ENCODE results near the gene EFHD1. TPM values are rescaled to one million over a fixed set of nuclear protein-coding genes. Genes with fewer than 3 reads are reported as not detected.

EFHD1 gene
- total and polyA plus RNA-seq, 2 of the 13 experiments (the other 11 are each of a cell fraction or from before 2014, with no cell fraction given): 0.09 TPM; not detected in 1

DNA sequence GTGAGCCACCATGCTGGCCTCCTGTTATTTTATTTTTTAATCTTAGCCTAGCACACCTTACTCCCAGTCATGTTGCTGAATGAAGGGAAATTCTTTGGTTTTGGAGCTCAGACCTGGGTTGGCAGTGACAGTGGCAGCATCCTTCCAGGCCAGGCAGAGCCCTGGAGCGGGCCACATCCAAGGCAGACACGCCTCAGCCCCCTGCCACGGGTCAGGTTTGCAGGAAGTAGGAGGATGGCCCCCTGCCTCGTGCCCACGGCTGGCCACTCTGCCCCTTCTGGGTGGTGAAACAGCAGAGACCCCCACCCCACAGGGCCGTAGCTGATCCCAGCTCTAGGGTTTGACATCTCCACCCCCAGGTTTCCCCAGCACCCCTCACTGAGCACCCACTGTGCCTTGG is 11.7 kb downstream of the EFHD1 start:
- Histone ChIP-seq H3K27ac (ENCODE audit: extremely low read length, insufficient read depth, low read length) (no peak overlapping the region), H3K9ac (ENCODE audit: insufficient read depth, low read depth, low read length) (no peak overlapping the region), H3K27me3 (ENCODE audit: control insufficient read depth in 1 of 2, insufficient read depth in 2 of 2, low read length in 2 of 2) (no peaks in the 10 kb centered on the region; a peak in 1 of 5 replicates), H2AFZ (ENCODE audit: low read length) (no peak overlapping the region), H4K20me1 (ENCODE audit: insufficient read depth, low read length) (no peaks in the 10 kb centered on the region), H3K4me1 (ENCODE audit: insufficient read depth, low read length) (no peaks in the 10 kb centered on the region), H3K36me3 (replicated peaks in 1 of 2; ENCODE audit: control insufficient read depth in 1 of 2, insufficient read depth in 2 of 2, low read length in 2 of 2) (no peaks in the 10 kb centered on the region), H3K4me2 (ENCODE audit: low read depth, low read length) (no peak overlapping the region), H3K79me2 (ENCODE audit: insufficient read depth, low read length) (no peaks in the 10 kb centered on the region), H3K9me3 (ENCODE audit: low read length) (no peaks in the 10 kb centered on the region), H3K4me3 (replicated peaks in 1 of 3; ENCODE audit: insufficient read depth in 1 of 3, low read depth in 2 of 3, low read length in 3 of 3) (no peak overlapping the region)
- BruUV-seq (replicated peaks): no TSS peak
- ChIA-PET CTCF (ENCODE audit: low intra/inter-chr PET ratio, low total read pairs) (no interaction called here), POLR2A (no interaction called here)
- in situ Hi-C loops (cut with HindIII; ENCODE audit: extremely low pct_ligation_motif_present, low pct_unique_long_range_greater_than_20kb): no loop called here
- no peak for FAIRE-seq
- 77% methylated on average over 6 of the region's 6 CpGs for WGBS (ENCODE audit: low lambda C conversion rate)
- intact Hi-C loops (cut with micrococcal nuclease; ENCODE audit: unreplicated experiment): no loop called here
- no peak for ATAC-seq
- TF ChIP-seq LCORL (IDR thresholded peaks at IDR 0.05) (no peak), LCORL (CRISPR knock-in tag; IDR thresholded peaks at IDR 0.05) (no peak), ZMAT3 (CRISPR knock-in tag; conservative IDR thresholded peaks at IDR 0.05) (no peak), MAFF (IDR thresholded peaks at IDR 0.05; ENCODE audit: low read depth, low read length) (no peak), PRMT3 (CRISPR knock-in tag; IDR thresholded peaks at IDR 0.05; ENCODE audit: borderline replicate concordance, low read depth) (no peak), SCMH1 (CRISPR knock-in tag; IDR thresholded peaks at IDR 0.05; ENCODE audit: borderline replicate concordance) (no peak)
- TF ChIP-seq, protein P1, sequence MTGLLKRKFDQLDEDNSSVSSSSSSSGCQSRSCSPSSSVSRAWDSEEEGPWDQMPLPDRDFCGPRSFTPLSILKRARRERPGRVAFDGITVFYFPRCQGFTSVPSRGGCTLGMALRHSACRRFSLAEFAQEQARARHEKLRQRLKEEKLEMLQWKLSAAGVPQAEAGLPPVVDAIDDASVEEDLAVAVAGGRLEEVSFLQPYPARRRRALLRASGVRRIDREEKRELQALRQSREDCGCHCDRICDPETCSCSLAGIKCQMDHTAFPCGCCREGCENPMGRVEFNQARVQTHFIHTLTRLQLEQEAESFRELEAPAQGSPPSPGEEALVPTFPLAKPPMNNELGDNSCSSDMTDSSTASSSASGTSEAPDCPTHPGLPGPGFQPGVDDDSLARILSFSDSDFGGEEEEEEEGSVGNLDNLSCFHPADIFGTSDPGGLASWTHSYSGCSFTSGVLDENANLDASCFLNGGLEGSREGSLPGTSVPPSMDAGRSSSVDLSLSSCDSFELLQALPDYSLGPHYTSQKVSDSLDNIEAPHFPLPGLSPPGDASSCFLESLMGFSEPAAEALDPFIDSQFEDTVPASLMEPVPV (CRISPR knock-in tag; IDR thresholded peaks at IDR 0.05): no peak
- TF ChIP-seq, protein P2, sequence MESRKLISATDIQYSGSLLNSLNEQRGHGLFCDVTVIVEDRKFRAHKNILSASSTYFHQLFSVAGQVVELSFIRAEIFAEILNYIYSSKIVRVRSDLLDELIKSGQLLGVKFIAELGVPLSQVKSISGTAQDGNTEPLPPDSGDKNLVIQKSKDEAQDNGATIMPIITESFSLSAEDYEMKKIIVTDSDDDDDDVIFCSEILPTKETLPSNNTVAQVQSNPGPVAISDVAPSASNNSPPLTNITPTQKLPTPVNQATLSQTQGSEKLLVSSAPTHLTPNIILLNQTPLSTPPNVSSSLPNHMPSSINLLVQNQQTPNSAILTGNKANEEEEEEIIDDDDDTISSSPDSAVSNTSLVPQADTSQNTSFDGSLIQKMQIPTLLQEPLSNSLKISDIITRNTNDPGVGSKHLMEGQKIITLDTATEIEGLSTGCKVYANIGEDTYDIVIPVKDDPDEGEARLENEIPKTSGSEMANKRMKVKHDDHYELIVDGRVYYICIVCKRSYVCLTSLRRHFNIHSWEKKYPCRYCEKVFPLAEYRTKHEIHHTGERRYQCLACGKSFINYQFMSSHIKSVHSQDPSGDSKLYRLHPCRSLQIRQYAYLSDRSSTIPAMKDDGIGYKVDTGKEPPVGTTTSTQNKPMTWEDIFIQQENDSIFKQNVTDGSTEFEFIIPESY (CRISPR knock-in tag; IDR thresholded peaks at IDR 0.05): no peak
- no peak for DNase-seq (ENCODE audit: low spot score)

All from HepG2 (cell line).